Breast epithelium (tissue), 3 donors: ENCODE data around the gene CKAP4.

Experiments used
- POLR2A ChIP-seq: fragments of 450-650 bp; IDR thresholded peaks from one replicate; pipeline ENCODE4 v1.6.1; 2016; ENCODE audit warnings: antibody characterized with exemption, mild to moderate bottlenecking, moderate library complexity
- POLR2AphosphoS5 ChIP-seq, 3 donors: sonication (generic); formaldehyde crosslinking; IDR thresholded peaks; one replicate each; pipeline ENCODE4 v1.6.1; 2017; ENCODE audit warnings: antibody characterized with exemption in 3 of 3
- TF ChIP-seq, protein P1 (sequence below), 3 donors: fragments of 450-650 bp; IDR thresholded peaks; one replicate each; pipeline ENCODE4 v1.5.1; 2016 to 2017; ENCODE audit warnings: antibody characterized with exemption in 3 of 3, mild to moderate bottlenecking in 3 of 3, moderate library complexity in 3 of 3

DNA sequence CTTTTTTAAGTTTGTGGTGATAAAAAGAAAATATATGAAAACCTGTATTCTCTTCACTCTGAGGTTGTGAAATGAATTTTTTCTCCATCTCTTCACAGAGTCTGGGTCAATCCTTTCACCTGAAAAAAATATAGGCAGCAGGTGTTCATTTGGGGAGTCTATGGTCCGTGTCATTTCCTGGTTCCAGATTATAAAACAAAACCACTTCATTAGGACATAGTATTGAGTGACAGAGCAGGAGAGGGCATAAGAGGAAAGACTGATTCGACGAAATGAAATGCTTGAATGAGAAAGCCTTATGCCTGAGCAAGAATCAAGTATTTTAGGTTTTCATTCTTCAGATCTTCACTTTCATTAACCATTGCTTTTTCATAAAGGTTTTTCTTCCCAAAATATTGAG, 57.2 kb downstream of the CKAP4 start:
- TF ChIP-seq, protein P1, sequence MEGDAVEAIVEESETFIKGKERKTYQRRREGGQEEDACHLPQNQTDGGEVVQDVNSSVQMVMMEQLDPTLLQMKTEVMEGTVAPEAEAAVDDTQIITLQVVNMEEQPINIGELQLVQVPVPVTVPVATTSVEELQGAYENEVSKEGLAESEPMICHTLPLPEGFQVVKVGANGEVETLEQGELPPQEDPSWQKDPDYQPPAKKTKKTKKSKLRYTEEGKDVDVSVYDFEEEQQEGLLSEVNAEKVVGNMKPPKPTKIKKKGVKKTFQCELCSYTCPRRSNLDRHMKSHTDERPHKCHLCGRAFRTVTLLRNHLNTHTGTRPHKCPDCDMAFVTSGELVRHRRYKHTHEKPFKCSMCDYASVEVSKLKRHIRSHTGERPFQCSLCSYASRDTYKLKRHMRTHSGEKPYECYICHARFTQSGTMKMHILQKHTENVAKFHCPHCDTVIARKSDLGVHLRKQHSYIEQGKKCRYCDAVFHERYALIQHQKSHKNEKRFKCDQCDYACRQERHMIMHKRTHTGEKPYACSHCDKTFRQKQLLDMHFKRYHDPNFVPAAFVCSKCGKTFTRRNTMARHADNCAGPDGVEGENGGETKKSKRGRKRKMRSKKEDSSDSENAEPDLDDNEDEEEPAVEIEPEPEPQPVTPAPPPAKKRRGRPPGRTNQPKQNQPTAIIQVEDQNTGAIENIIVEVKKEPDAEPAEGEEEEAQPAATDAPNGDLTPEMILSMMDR (IDR thresholded peaks at IDR 0.05) = no peak
- TF ChIP-seq POLR2A (no peak), POLR2AphosphoS5 (IDR thresholded peaks at IDR 0.05) (no peak)
